ENCODE results near the gene PRKAR2B.

DNA sequence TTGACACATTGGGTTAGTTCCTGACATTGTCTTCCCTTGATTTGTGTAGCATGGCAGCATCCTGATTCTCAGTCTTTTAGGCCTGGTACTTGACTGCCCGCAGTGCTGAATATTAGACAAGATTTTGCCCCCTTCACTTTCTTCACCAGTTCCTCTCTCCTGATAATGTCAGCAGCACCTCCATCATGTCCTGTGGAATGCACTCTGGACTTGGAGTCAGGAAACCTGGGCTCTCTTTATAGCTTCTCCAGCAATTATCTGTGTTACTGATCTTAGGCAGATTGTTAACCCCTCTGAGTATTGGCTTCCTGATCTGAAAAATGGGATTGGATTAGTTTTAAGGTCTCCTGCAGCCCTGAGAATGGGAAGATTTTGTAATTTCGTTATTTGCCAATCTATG is 143.3 kb downstream of the PRKAR2B start:
- no peak for TF ChIP-seq RAD21 (IDR thresholded peaks at IDR 0.05; ENCODE audit: low read length)
- no peak for TF ChIP-seq POLR2A (IDR thresholded peaks at IDR 0.05; ENCODE audit: low read depth, low read length)
- TF ChIP-seq, protein P1, sequence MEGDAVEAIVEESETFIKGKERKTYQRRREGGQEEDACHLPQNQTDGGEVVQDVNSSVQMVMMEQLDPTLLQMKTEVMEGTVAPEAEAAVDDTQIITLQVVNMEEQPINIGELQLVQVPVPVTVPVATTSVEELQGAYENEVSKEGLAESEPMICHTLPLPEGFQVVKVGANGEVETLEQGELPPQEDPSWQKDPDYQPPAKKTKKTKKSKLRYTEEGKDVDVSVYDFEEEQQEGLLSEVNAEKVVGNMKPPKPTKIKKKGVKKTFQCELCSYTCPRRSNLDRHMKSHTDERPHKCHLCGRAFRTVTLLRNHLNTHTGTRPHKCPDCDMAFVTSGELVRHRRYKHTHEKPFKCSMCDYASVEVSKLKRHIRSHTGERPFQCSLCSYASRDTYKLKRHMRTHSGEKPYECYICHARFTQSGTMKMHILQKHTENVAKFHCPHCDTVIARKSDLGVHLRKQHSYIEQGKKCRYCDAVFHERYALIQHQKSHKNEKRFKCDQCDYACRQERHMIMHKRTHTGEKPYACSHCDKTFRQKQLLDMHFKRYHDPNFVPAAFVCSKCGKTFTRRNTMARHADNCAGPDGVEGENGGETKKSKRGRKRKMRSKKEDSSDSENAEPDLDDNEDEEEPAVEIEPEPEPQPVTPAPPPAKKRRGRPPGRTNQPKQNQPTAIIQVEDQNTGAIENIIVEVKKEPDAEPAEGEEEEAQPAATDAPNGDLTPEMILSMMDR (conservative IDR thresholded peaks at IDR 0.05; ENCODE audit: low read depth, low read length): no peak

Data from IMR-90 (cell line).